Psoas muscle (tissue), 8 donors: Measurements from ENCODE around the gene RSPH10B. TPM values are rescaled to one million over a fixed set of nuclear protein-coding genes. Genes with fewer than 3 reads are reported as not detected.
"Not testable (repeated sequence)": the region's sequence is repeated elsewhere in the genome, so short reads cannot be mapped to it uniquely, and the experiment has no call there.

ENCODE experiments used
- ATAC-seq, 4 donors: fragments of 200-7000 bp; cut with Tn5 transposase; one replicate each; pipeline ENCODE4 v1.9.1; 2020; ENCODE audit warnings: moderate library complexity in 3 of 4, mild to moderate bottlenecking in 2 of 4
- DNase-seq, 2 donors: peaks; one replicate each; pipeline ENCODE4 v3.0.0-alpha.2; 2020
- H3K27ac ChIP-seq: fragments of 200-600 bp; one replicate; pipeline ENCODE4 v1.8.0; 2022
- H3K27me3 ChIP-seq, 3 donors: fragments of 200-600 bp in 1 of 3; one replicate each; pipeline versions ENCODE4 v1.6.1 to v1.8.0; 2013 to 2022; ENCODE audit warnings: low read length in 2 of 3, mild to moderate bottlenecking in 2 of 3, moderate library complexity in 1 of 3; ENCODE audit not compliant: insufficient read depth in 3 of 3
- H3K36me3 ChIP-seq, 2 donors: fragments of 200-600 bp in 1 of 2; one replicate each; pipeline versions ENCODE4 v1.6.1 to v1.8.0; 2013 to 2022; ENCODE audit warnings: low read depth in 1 of 2, mild to moderate bottlenecking in 1 of 2, moderate library complexity in 1 of 2; ENCODE audit not compliant: insufficient read depth in 1 of 2
- H3K4me1 ChIP-seq: fragments of 200-600 bp; one replicate; pipeline ENCODE4 v1.8.0; 2022
- H3K4me3 ChIP-seq: fragments of 200-600 bp; one replicate; pipeline ENCODE4 v1.8.0; 2022; ENCODE audit warnings: mild to moderate bottlenecking
- H3K9me3 ChIP-seq: fragments of 200-600 bp; one replicate; pipeline ENCODE4 v1.8.0; 2022
- WGBS, 3 donors: extraction: QIAGEN DNeasy Blood & Tissue Kit; methylation state at CpG; one replicate each; pipeline versions ENCODE4 v1.1.6 to v1.1.7; 2013; 5-methylcytosine and 5-hydroxymethylcytosine counted together
- intact Hi-C, 2 donors: fragments of 100-400 bp; cut with DNase I; formaldehyde crosslinking; loops; one replicate each; pipeline versions ENCODE4 v1.11.0 to v1.14.2; 2022
- polyA plus RNA-seq, 3 donors: library from polyadenylated mRNA; stranded (reverse); fragments of 200-250 nt; gene quantifications; one replicate each; pipeline ENCODE4 v1.2.3, GENCODE V29; 2013
- total RNA-seq, 4 donors: library from RNA; stranded (reverse); fragmentation: NEBNext Ultra II Directional in 2 of 4; extraction: Animal tissue kit (Norgen Biotek cat#: 25700) in 2 of 4; gene quantifications; one replicate each; pipeline versions ENCODE4 v1.2.1 to v1.2.4, GENCODE V29; 2021 to 2023
- TF ChIP-seq, protein P1 (sequence below): fragments of 200-600 bp; IDR thresholded peaks from one replicate; pipeline ENCODE4 v1.8.0; 2022; ENCODE audit warnings: antibody characterized with exemption
- donor health status: healthy with polysubstance abuse.
- donor health status: DM: no; HTN: no; CAD: no; lungs with moderate emphysema.
- donor health status: Bipolar disorder and iron deficiency.
- donor health status: healthy.
- donor health status: DM: yes; HTN: yes; CAD: no.
- donor health status: DM: no; HTN: no; CAD: no.
- donor health status: DM: no; HTN: no; CAD: no.
- donor health status: DM: yes; HTN: yes; CAD: no.

RSPH10B gene
- total and polyA plus RNA-seq, 7 donors: 0.06 to 0.60 (median 0.39) TPM; not detected in 2

DNA sequence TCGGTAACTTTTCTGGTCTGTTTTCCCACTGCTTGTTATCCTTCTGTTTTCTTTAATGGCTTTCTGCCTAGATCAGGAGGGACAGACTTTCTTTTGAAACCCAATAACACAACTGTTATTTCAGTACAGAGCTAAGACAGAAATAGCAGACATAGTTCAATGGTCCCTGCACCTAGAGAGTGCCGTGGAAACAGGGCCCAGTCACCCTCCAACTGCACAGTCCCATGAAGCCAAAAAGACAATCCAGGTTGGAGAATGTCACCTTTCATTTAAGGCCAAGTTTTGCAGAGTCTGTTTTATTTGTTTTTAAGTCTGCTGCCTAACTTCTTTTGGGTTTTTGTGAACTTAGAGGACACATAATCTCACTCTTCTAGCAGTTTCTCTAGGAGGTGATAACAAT is 41.1 kb upstream of the RSPH10B start:
- H3K9me3 ChIP-seq: no peaks in the 10 kb centered on the region
- ATAC-seq (no peak), DNase-seq (no peak)
- H3K4me1 ChIP-seq: peaks cover 80% of the 10 kb centered on the region
- peak overlapping the region; percentile 91 for H3K27ac ChIP-seq
- H3K27me3 ChIP-seq: no peaks in the 10 kb centered on the region
- peaks cover 0 to 28% of the 10 kb centered on the region in 2 donors for H3K36me3 ChIP-seq
- intact Hi-C loops: loop anchor here in 1 of 2 donors (10.0 kb wide), 1 partner anchor 423 kb away; no protein-coding TSS in a partner anchor
- peak overlapping the region; percentile 89 for H3K4me3 ChIP-seq
- TF ChIP-seq, protein P1, sequence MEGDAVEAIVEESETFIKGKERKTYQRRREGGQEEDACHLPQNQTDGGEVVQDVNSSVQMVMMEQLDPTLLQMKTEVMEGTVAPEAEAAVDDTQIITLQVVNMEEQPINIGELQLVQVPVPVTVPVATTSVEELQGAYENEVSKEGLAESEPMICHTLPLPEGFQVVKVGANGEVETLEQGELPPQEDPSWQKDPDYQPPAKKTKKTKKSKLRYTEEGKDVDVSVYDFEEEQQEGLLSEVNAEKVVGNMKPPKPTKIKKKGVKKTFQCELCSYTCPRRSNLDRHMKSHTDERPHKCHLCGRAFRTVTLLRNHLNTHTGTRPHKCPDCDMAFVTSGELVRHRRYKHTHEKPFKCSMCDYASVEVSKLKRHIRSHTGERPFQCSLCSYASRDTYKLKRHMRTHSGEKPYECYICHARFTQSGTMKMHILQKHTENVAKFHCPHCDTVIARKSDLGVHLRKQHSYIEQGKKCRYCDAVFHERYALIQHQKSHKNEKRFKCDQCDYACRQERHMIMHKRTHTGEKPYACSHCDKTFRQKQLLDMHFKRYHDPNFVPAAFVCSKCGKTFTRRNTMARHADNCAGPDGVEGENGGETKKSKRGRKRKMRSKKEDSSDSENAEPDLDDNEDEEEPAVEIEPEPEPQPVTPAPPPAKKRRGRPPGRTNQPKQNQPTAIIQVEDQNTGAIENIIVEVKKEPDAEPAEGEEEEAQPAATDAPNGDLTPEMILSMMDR: no peak
- WGBS, 3 donors: 28 to 53% (median 42%) methylated on average over 2 of the region's 2 CpGs

DNA sequence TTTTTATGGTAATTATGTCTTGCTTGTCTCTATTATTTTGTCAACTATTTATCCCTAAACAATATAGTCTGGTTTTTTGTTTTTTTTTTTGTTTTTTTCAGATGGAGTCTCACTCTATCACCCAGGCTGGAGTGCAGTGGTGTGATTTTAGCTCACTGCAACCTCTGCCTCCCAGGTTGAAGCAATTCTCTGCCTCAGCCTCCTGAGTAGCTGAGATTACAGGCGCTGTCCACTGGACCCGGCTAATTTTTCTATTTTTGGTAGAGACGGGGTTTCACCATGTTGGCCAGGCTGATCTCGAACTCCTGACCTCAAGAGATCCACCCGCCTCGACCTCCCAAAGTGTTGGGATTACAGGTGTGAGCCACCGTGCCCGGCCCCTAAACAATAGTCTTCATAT is 39.9 kb upstream of the RSPH10B start:
- Histone ChIP-seq H3K4me1 (peaks cover 69% of the 10 kb centered on the region), H3K4me3 (peak overlapping the region; percentile 89), H3K36me3 (peaks cover 0 to 29% of the 10 kb centered on the region in 2 donors), H3K27ac (peak overlapping the region; percentile 91)
- WGBS, 3 donors: 39 to 64% (median 61%) methylated on average over 8 of the region's 8 CpGs
- not testable (repeated sequence) for H3K9me3 ChIP-seq, H3K27me3 ChIP-seq, ATAC-seq, DNase-seq
- intact Hi-C loops: loop anchor here in 1 of 2 donors (10.0 kb wide), 1 partner anchor 424 kb away; no protein-coding TSS in a partner anchor

- intact Hi-C loops: no loop called here
- Histone ChIP-seq H3K27ac (peak within 1 kb of the TSS; percentile 91), H3K4me3 (peak within 1 kb of the TSS; percentile 89), H3K36me3 (peaks cover 0 to 33% of the 10 kb centered on the region in 2 donors), H3K9me3 (no peaks in the 10 kb centered on the region), H3K27me3 (no peaks in the 10 kb centered on the region), H3K4me1 (peaks cover 55% of the 10 kb centered on the region)
- ATAC-seq (peak; percentile 90 to 98 (median 96)), DNase-seq (peak; percentile 99)
- WGBS, 3 donors: 0 to 1% (median 0%) methylated on average over 82 to 84 of the region's 84 CpGs
- TF ChIP-seq, protein P1: no peak
Measured at GRCh38 chr7:6008668-6009611, 38.5 kb upstream of the RSPH10B start, which contains the start of the genes AIMP2 and PMS2. Gene AIMP2, plus strand, starts transcription at chr7:6009272. Its CDS starts 92 bp downstream, at chr7:6009364. Gene PMS2, minus strand, starts transcription at chr7:6009049. Its CDS starts 30 bp downstream, at chr7:6009019.

DNA sequence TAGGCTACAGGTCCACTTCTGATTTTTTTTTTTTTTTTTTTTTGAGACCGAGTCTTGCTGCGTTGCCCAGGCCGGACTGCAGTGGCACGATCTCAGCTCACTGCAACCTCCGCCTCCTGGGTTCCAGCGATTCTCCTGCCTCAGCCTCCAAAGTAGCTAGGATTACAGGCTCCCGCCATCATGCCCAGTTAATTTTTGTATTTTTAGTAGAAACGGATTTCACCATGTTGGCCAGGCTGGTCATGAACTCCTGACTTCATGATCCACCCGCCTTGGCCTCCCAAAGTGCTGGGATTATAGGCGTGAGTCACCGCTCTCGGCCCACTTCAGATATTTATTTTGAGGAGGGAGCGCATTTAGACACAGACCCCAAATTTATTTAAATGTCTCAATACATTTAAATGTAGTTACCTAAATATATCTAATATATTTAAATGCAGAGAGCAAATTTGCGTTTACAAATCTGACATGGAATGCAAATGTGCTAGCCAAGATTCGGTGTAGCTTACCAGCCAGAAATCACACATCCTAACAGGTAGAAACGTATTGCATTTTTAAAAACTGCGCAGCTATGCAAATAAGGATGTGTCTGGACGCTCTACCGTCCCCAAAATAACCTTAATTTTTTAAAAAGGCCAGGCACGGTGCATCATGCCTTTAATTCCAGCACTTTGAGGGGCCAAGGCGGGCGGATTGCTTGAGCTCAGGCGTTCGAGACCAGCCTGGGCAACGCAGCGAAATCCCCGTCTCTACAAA is 37.5 kb upstream of the RSPH10B start:
- ATAC-seq, DNase-seq, H3K27me3 ChIP-seq, intact Hi-C loops, H3K9me3 ChIP-seq: not testable (repeated sequence)
- H3K27ac ChIP-seq: peak overlapping the region; percentile 91
- peak overlapping the region; percentile 89 for H3K4me3 ChIP-seq
- H3K4me1 ChIP-seq: peaks cover 46% of the 10 kb centered on the region
- WGBS, 3 donors: 37 to 47% (median 44%) methylated on average over 27 of the region's 27 CpGs
- H3K36me3 ChIP-seq: peaks cover 0 to 41% of the 10 kb centered on the region in 2 donors

DNA sequence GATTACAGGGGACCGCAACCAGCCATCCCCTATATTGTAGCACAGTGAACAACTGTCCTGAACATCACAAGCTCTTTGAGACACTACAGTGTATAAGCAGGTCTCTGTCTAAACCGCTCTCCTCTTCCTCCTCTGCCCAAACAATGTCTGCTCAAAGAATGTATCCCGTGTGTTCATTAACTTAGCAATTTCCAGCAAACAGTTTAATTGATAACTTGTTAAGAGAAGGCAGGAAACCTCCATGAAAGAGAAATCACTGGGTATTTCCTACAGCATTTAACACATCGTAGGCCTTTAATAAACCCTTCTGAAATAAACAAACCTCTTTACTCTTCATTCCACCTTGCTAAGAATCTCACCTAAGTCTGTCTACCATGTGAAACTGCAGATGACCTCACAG is 36.9 kb upstream of the RSPH10B start:
- WGBS, 3 donors: 62 to 85% (median 70%) methylated on average over 4 of the region's 4 CpGs
- peak overlapping the region; percentile 91 for H3K27ac ChIP-seq
- DNase-seq (no peak), ATAC-seq (no peak)
- TF ChIP-seq, protein P1: no peak
- H3K27me3 ChIP-seq: no peaks in the 10 kb centered on the region
- intact Hi-C loops: no loop called here
- H3K4me1 ChIP-seq: peaks cover 39% of the 10 kb centered on the region
- peaks cover 0 to 41% of the 10 kb centered on the region in 2 donors for H3K36me3 ChIP-seq
- H3K4me3 ChIP-seq: no peak overlapping the region
- no peaks in the 10 kb centered on the region for H3K9me3 ChIP-seq
